B cell (primary cell): ENCODE data around the gene SHANK1. TPM values are rescaled to one million over a fixed set of nuclear protein-coding genes. Genes with fewer than 3 reads are reported as not detected.

ENCODE experiments used
- ATAC-seq: fragments of 200-7000 bp; cut with Tn5 transposase; one replicate; pipeline ENCODE4 v1.10.0; 2021; ENCODE audit warnings: low read depth, mild to moderate bottlenecking, moderate number of reproducible peaks, moderate library complexity
- CTCF ChIA-PET: fragments of 350-600 bp; sonication (Branson Sonifier 250); formaldehyde crosslinking; loops from one replicate; lab custom pipeline; 2021; ENCODE audit warnings: antibody characterized with exemption, inconsistent platforms; lab: Charles Lee
- POLR2A ChIA-PET: fragments of 350-600 bp; sonication (Branson Sonifier 250); formaldehyde crosslinking; loops from one replicate; lab custom pipeline; 2021; ENCODE audit warnings: antibody characterized with exemption; lab: Charles Lee
- DNase-seq: peaks from one replicate; pipeline ENCODE4 v3.0.0; 2013
- H2AFZ ChIP-seq: 2 replicates; pipeline ENCODE4 v1.6.1; 2012; ENCODE audit warnings: mild to moderate bottlenecking, low read depth, low read length; ENCODE audit not compliant: insufficient read depth, poor library complexity, severe bottlenecking
- H3K27ac ChIP-seq, 2 donors: 1 replicate in 1 of 2; 2 replicates in 1 of 2; pipeline ENCODE4 v1.5.1; 2012 to 2013; ENCODE audit warnings: low read length in 2 of 2, mild to moderate bottlenecking in 2 of 2, moderate library complexity in 1 of 2
- H3K27me3 ChIP-seq, 4 experiments: fragments of 200-600 bp in 1 of 4; sonication (generic) in 1 of 4; replicated peaks in 1 of 4; 1 replicate in 2 of 4; 2 replicates in 2 of 4; pipeline versions ENCODE4 v1.6.1 to v1.7.0; 2013 to 2016; ENCODE audit warnings: low read length in 3 of 4, mild to moderate bottlenecking in 2 of 4, mixed read lengths in 1 of 4, moderate library complexity in 1 of 4; ENCODE audit not compliant: insufficient read depth in 4 of 4, control insufficient read depth in 3 of 4; ENCODE audit errors: control extremely low read depth in 1 of 4
- H3K36me3 ChIP-seq, 2 experiments: replicated peaks in 1 of 2; 1 replicate in 1 of 2; 2 replicates in 1 of 2; pipeline versions ENCODE4 v1.6.1 to v1.7.1; 2013; ENCODE audit warnings: low read length in 1 of 2; ENCODE audit not compliant: insufficient read depth in 2 of 2, control insufficient read depth in 1 of 2; ENCODE audit errors: control extremely low read depth in 1 of 2, extremely low read depth in 1 of 2
- H3K4me1 ChIP-seq, 2 donors: fragments of 200-600 bp in 1 of 2; sonication (generic) in 1 of 2; 1 replicate in 1 of 2; 2 replicates in 1 of 2; pipeline versions ENCODE4 v1.5.1 to v1.6.1; 2013 to 2017; ENCODE audit warnings: low read length in 2 of 2; ENCODE audit not compliant: control insufficient read depth in 2 of 2, insufficient read depth in 2 of 2
- H3K4me2 ChIP-seq: replicated peaks from 2 replicates; pipeline ENCODE3; 2012; ENCODE audit warnings: mild to moderate bottlenecking, low read depth, low read length; ENCODE audit not compliant: poor library complexity, severe bottlenecking
- H3K4me3 ChIP-seq, 5 experiments: fragments of 200-600 bp in 1 of 5; sonication (generic) in 1 of 5; 1 replicate in 3 of 5; 2 replicates in 2 of 5; pipeline versions ENCODE4 v1.5.1 to v1.7.0; 2011 to 2016; ENCODE audit warnings: low read length in 4 of 5, mild to moderate bottlenecking in 4 of 5, low read depth in 2 of 5, control low read depth in 1 of 5, moderate library complexity in 1 of 5; ENCODE audit not compliant: insufficient read depth in 1 of 5; ENCODE audit errors: control extremely low read depth in 1 of 5, extremely low read depth in 1 of 5
- H3K79me2 ChIP-seq: fragments of 200-600 bp; sonication (generic); one replicate; pipeline ENCODE4 v1.6.0; 2016; ENCODE audit warnings: low read length; ENCODE audit not compliant: control insufficient read depth, insufficient read depth
- H3K9ac ChIP-seq: fragments of 200-600 bp; sonication (generic); 2 replicates; pipeline ENCODE4 v1.6.1; 2017; ENCODE audit warnings: mild to moderate bottlenecking, low read length, moderate library complexity
- H3K9me3 ChIP-seq, 3 donors: one replicate each; pipeline versions ENCODE4 v1.6.1 to v1.7.1; 2013; ENCODE audit warnings: low read length in 2 of 3; ENCODE audit not compliant: control insufficient read depth in 2 of 3, insufficient read depth in 1 of 3; ENCODE audit errors: control extremely low read depth in 1 of 3
- H4K20me1 ChIP-seq: 2 replicates; pipeline ENCODE4 v1.6.0; 2012; ENCODE audit warnings: mild to moderate bottlenecking, low read length; ENCODE audit not compliant: insufficient read depth, control insufficient read depth, poor library complexity, severe bottlenecking
- H3K27ac Mint-ChIP-seq: one replicate; pipeline ENCODE4 v1.8.0; 2021; ENCODE audit warnings: mixed read lengths
- H3K27me3 Mint-ChIP-seq: one replicate; pipeline ENCODE4 v1.8.0; 2021; ENCODE audit warnings: mixed read lengths
- H3K4me1 Mint-ChIP-seq: one replicate; pipeline ENCODE4 v1.8.0; 2021; ENCODE audit warnings: mixed read lengths
- H3K4me3 Mint-ChIP-seq: one replicate; pipeline ENCODE4 v1.8.0; 2021; ENCODE audit warnings: mixed read lengths
- H3K9me3 Mint-ChIP-seq: one replicate; pipeline ENCODE4 v1.8.0; 2022; ENCODE audit warnings: mixed read lengths; ENCODE audit not compliant: insufficient read depth
- CTCF ChIP-seq: fragments of 200-600 bp; IDR thresholded peaks from one replicate; pipeline ENCODE4 v1.8.0; 2022; ENCODE audit warnings: antibody characterized with exemption, mild to moderate bottlenecking
- EZH2 ChIP-seq: IDR thresholded peaks from 2 replicates; pipeline ENCODE4 v1.6.1; 2012; ENCODE audit warnings: borderline replicate concordance, low read depth, mild to moderate bottlenecking, moderate library complexity, low read length; ENCODE audit not compliant: insufficient read depth, poor library complexity, severe bottlenecking
- WGBS: methylation state at CpG from one replicate; pipeline ENCODE4 v1.1.5; 2013; ENCODE audit warnings: missing lambda C conversion rate; ENCODE audit not compliant: insufficient coverage; 5-methylcytosine and 5-hydroxymethylcytosine counted together
- intact Hi-C: fragments of 100-400 bp; cut with micrococcal nuclease; formaldehyde crosslinking; loops from one replicate; pipeline ENCODE4 v1.10.0; 2022
- polyA plus RNA-seq: library from polyadenylated mRNA; depleted of rRNA; stranded (reverse); fragments of >200 nt; gene quantifications from 2 replicates; pipeline ENCODE4 v1.2.3, GENCODE V29; 2012
- total RNA-seq, 2 donors: library from RNA; stranded (reverse); fragments of 120-200 nt in 1 of 2; gene quantifications; 1 replicate in 1 of 2; 2 replicates in 1 of 2; pipeline versions ENCODE4 v1.2.3 to v1.2.4, GENCODE V29; 2013 to 2022

The SHANK1 gene
- total and polyA plus RNA-seq, 2 donors (not counting 1 experiment from before 2014, with no cell fraction given) = not detected

GRCh38 chr19:50661766-50662650 is 57.6 kb downstream of the SHANK1 start:
- no peak overlapping the region for H3K4me3 Mint-ChIP-seq

More at GRCh38 chr19:50661766-50662650, 57.6 kb downstream of the SHANK1 start:
- TF ChIP-seq EZH2 (no peak), CTCF (no peak)
- peaks cover 26 to 27% of the 10 kb centered on the region in 2 donors for H3K4me1 ChIP-seq
- no peak overlapping the region for H3K4me2 ChIP-seq
- DNase-seq = no peak
- no peaks in the 10 kb centered on the region for H4K20me1 ChIP-seq
- H3K9me3 Mint-ChIP-seq = peaks cover 14% of the 10 kb centered on the region
- ATAC-seq = no peak
- 78% methylated on average over 49 of the region's 49 CpGs for WGBS
- POLR2A ChIA-PET = no interaction called here
- H3K36me3 ChIP-seq = no peaks in the 10 kb centered on the region
- CTCF ChIA-PET = no interaction called here
- no peak overlapping the region for H3K4me3 ChIP-seq
- H3K79me2 ChIP-seq = no peaks in the 10 kb centered on the region
- H3K27me3 ChIP-seq = peaks cover 0 to 50% (median 20%) of the 10 kb centered on the region in 4 experiments
- H3K27ac ChIP-seq = no peak overlapping the region
- no peak overlapping the region for H3K27ac Mint-ChIP-seq
- intact Hi-C loops = no loop called here
- no peak overlapping the region for H2AFZ ChIP-seq
- H3K4me1 Mint-ChIP-seq = peaks cover 18% of the 10 kb centered on the region
- peaks cover 0 to 55% (median 5%) of the 10 kb centered on the region in 3 donors for H3K9me3 ChIP-seq
- peaks cover 41% of the 10 kb centered on the region for H3K27me3 Mint-ChIP-seq
- no peak overlapping the region for H3K9ac ChIP-seq
